HG03280 (cell line): Measurements from ENCODE around the gene ELL3.
"Not testable (repeated sequence)": the region's sequence is repeated elsewhere in the genome, so short reads cannot be mapped to it uniquely, and the experiment has no call there.

Experiments
- ATAC-seq: cut with Tn5 transposase; IDR thresholded peaks from one replicate; pipeline ENCODE4 v1.9.1; 2021; ENCODE audit warnings: mild to moderate bottlenecking, moderate library complexity; ENCODE audit not compliant: unreplicated experiment

Gene ELL3

GRCh38 chr15:43792761-43793476 is 16.2 kb upstream of the ELL3 start:
- peak; percentile 4 for ATAC-seq

GRCh38 chr15:43791993-43792760 is 15.4 kb upstream of the ELL3 start, which contains the start of gene SERF2:
Gene SERF2 (plus strand): TSS chr15:43792320. CDS start chr15:43792377, 57 bp downstream.
- peak; percentile 89 for ATAC-seq

- ATAC-seq = no peak
Measured at GRCh38 chr15:43789409-43789808, 12.6 kb upstream of the ELL3 start.

- ATAC-seq = no peak
Measured at GRCh38 chr15:43779016-43779415, 2.2 kb upstream of the ELL3 start.

DNA sequence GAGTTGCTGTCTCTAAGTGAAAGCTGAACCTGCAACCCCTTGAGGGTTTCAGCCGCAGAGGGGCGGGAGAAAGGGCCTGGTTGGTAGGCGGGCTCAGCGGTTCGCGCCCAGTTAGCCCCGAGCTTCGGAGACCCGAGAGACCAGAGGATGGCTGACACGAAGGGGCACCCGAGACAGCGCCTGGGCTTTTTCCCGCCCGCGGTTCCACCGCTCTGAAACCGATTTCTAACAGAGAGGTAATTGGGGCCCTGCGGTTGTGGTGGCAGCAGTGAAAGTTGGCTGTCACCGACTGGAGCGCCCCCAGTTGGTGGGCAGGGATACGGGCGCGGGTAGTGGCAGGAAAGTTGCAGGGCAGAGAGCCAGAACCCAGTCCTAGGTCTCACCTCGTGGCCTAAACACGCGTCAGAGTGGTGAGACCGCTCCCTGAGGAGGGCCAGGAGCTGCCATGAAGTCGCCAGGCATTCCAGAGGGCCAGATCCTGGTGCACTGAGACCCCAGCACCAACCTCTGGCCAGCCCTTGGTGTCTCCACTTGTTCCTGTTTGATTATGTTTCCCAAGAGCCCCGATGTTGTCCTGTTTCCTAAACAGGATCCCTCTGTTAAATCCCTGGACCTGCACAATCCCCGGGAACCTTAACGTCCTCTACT is 625 bp upstream of the ELL3 start:
- ATAC-seq = peak; percentile 47

GRCh38 chr15:43776101-43776717 is 557 bp downstream of the ELL3 start:
- ATAC-seq = peak; percentile 61

DNA sequence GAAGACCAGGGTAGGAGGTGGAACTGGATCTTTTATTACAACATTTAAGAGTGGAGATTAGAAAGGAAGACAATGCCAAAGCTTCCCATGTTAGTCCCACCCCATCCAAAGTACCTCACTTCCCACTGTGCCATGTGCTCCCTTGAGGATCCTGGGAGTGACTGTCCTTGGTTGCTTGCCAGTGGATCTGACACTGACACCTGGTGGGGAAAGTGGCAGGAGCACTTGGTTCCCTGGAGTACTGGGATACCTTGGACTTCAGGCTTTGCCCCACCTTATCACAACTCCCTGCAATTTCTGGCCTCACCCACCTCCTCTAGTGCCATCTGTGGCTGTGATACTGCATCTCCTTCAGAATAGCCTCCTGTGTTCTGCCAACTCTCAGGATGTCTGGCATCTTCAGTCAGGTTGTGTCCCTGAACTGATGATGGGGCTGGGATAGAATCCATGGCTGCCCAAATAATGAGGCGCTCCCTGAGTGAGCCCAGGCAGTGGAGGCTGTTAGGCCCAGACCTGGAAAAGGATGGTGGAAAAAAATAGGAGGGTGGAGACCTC is 1.3 kb downstream of the ELL3 start:
- ATAC-seq = no peak

DNA sequence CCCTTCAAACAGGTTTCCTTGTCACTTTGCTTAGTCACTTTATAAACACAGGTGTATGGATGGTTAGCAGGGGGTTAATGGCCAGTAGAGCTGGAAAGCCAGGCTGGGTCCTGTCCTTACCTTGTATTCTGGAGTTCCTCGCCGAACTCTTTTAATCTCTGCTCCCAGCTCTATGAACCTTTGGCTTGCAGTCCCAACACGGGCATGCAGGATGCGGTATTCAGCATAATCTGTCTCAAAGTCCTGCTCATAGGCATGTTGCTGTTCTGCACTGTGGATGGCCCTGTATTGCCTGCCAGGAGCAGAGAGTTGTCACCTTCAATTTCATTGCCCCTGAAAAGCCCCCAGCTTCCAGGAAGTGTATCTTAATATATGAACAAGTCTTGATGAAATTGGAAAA is 2.7 kb downstream of the ELL3 start:
- no peak for ATAC-seq

DNA sequence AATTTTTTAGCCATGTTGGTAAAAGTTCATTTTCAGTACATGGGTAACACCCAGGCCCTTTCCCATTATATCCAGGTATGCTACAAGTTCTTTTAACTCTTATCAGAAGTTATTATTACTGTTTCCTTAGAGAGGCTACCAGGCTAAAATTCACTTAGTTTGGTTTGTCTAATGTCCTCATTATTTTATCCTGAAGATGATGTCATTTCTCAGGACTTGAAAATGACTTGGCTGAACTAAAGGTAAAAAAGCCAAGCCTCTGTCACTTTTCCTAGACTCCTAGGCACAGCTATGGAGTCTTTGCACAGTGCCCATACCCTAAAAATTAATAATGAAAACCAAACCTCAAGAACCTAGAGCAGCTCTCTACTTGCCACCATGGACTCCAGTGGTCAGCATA is 4.1 kb downstream of the ELL3 start:
- ATAC-seq = no peak

GRCh38 chr15:43771816-43772215 is 5.0 kb downstream of the ELL3 start:
- ATAC-seq = no peak

GRCh38 chr15:43769584-43770228 is 7.1 kb downstream of the ELL3 start:
- ATAC-seq = no peak

GRCh38 chr15:43763819-43764446 is 12.8 kb downstream of the ELL3 start:
- ATAC-seq = no peak

GRCh38 chr15:43762824-43763223 is 13.9 kb downstream of the ELL3 start:
- ATAC-seq = no peak

DNA sequence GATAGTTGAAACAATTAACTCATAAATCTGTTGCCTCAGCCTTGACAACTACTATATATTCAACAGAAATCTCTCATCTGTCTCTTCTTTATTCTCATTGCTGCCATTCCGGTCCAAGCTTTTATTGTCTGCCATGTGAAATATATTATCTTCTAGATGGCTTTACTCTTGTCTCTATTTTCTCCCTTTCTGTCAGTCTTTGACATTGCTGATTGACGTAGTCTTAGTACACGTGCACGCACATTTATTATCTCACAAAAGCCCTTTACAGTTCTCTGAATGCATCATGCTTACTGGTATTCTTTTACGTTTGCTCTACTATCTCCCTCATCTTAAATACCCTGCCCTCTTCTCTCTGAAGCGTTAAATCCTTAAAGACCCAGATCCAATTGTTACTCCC is 24.9 kb downstream of the ELL3 start:
- no peak for ATAC-seq

DNA sequence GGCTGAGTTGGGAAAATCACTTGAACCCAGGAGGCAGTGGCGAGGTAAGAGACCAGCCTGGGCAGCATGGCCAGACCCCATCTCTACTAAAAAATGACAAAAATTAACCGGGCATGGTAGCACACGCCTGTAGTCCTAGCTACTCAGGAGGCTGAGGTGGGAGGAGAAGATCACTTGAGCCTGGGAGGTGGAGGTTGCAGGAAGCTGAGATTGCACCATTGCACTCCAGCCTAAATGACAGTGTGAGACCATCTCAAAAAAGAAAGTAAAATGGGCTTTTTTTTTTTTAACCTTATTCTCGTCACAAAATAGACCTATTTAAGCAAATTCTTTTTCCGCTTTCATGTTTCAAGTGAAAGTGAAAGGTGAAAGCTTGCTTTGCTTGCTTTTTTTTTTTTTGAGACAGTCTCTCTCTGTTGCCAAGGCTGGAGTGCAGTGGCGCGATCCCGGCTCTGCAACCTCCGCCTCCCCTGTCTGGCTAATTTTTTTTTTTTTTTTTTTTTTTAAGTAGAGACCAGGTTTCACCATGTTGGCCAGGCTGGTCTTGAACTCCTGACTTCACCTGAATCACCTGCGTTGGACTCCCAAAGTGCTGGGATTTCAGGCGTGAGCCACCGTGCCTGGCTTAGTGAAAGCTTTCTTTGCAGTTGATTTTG is 26.9 kb downstream of the ELL3 start:
- no peak for ATAC-seq

- no peak for ATAC-seq
Measured at GRCh38 chr15:43748376-43748775, 28.4 kb downstream of the ELL3 start.

DNA sequence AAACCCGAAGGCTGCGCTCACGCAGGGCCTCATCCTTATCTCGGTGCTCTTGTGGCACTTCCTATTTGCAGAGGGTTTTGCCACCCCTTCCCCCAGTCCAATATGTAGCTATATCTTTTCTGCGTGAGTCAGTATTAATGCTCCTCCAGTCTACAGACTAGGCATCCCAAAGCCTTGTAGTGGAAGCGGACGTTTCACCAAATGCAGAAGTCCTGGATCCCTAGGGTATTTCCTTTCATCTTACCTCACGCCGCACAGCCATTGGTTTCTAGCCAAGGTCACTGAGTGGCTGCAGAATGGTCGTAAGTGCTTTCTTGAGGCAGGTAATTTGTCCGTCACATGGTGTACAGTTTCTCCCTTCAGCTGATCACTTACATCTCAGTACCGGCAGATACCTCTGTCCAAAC is 29.9 kb downstream of the ELL3 start:
- not testable (repeated sequence) for ATAC-seq

GRCh38 chr15:43746245-43746902 is 30.4 kb downstream of the ELL3 start, which contains the start of gene PDIA3:
Gene PDIA3 (plus strand): TSS chr15:43746438. CDS start chr15:43746540, 102 bp downstream.
- peak; percentile 79 for ATAC-seq

- ATAC-seq = peak; percentile 35
Measured at GRCh38 chr15:43735416-43735815, 41.4 kb downstream of the ELL3 start.
